Measurements from ENCODE around the gene MED12L. TPM values are rescaled to one million over a fixed set of nuclear protein-coding genes. Genes with fewer than 3 reads are reported as not detected.

The MED12L gene
- total and polyA plus RNA-seq, 9 of the 15 experiments (the other 6 are each of a cell fraction or from before 2014, with no cell fraction given) = not detected

GRCh38 chr3:151437906-151438305 lies 352.4 kb downstream of the MED12L start (continued):
- no peak for TF ChIP-seq STAT6 (CRISPR knock-in tag; IDR thresholded peaks at IDR 0.05)
- no peak for TF ChIP-seq PHTF2 (CRISPR knock-in tag; IDR thresholded peaks at IDR 0.05)
- no peak for TF ChIP-seq KDM4B (IDR thresholded peaks at IDR 0.05; ENCODE audit: borderline replicate concordance in 2 of 2, low read depth in 1 of 2)
- TF ChIP-seq ZEB2 (IDR thresholded peaks at IDR 0.05) = no peak
- no peak for TF ChIP-seq ZNF507 (tag; conservative IDR thresholded peaks at IDR 0.05)
- TF ChIP-seq FUS (optimal IDR thresholded peaks at IDR 0.05; ENCODE audit: low read depth, low read length) = no peak
- TF ChIP-seq ZNF280B (CRISPR knock-in tag; IDR thresholded peaks at IDR 0.05) = no peak
- TF ChIP-seq HSF4 (CRISPR knock-in tag; IDR thresholded peaks at IDR 0.05; ENCODE audit: borderline replicate concordance) = no peak
- TF ChIP-seq ZC3H8 (IDR thresholded peaks at IDR 0.05) = no peak

Measured in K562 (cell line).